ENCODE measurements around the gene MAPK8. TPM values are rescaled to one million over a fixed set of nuclear protein-coding genes. Genes with fewer than 3 reads are reported as not detected.

The MAPK8 gene
- total RNA-seq, 1 donor from 2014 or later = 66.4 TPM

DNA sequence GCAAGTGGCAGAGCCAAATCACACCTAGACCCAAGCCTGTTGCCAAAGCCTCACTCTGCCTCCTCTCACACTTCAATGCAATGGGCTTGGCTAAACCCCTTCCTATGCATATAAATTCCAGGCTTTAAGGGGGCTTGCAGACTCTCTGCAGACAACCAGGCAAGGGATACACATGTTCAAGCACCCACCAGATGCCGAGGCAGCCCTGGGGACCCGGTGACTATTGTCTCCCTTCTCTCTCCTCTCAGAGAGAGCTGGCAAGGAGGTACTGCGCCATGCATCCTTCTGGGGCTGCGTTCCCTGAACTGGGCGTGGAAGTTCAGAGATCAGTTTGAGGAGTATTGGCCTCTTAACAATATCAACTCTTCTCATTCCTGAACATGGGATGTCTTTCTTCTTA, 167.2 kb downstream of the MAPK8 start:
- DNase-seq (ENCODE audit: low spot score in 2 of 2, unreplicated experiment in 2 of 2) = peak in 1 of 2 experiments; percentile 21
- H3K9me3 Mint-ChIP-seq = peaks cover 9% of the 10 kb centered on the region
- H3K27me3 Mint-ChIP-seq (ENCODE audit: low read depth) = no peaks in the 10 kb centered on the region
- no peak overlapping the region for H3K4me3 Mint-ChIP-seq
- no peaks in the 10 kb centered on the region for H3K36me3 Mint-ChIP-seq
- TF ChIP-seq, protein P1, sequence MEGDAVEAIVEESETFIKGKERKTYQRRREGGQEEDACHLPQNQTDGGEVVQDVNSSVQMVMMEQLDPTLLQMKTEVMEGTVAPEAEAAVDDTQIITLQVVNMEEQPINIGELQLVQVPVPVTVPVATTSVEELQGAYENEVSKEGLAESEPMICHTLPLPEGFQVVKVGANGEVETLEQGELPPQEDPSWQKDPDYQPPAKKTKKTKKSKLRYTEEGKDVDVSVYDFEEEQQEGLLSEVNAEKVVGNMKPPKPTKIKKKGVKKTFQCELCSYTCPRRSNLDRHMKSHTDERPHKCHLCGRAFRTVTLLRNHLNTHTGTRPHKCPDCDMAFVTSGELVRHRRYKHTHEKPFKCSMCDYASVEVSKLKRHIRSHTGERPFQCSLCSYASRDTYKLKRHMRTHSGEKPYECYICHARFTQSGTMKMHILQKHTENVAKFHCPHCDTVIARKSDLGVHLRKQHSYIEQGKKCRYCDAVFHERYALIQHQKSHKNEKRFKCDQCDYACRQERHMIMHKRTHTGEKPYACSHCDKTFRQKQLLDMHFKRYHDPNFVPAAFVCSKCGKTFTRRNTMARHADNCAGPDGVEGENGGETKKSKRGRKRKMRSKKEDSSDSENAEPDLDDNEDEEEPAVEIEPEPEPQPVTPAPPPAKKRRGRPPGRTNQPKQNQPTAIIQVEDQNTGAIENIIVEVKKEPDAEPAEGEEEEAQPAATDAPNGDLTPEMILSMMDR (IDR thresholded peaks at IDR 0.05; ENCODE audit: unreplicated experiment) = no peak
- H3K4me1 Mint-ChIP-seq = peaks cover 40% of the 10 kb centered on the region
- no peak overlapping the region for H3K27ac Mint-ChIP-seq

DNA sequence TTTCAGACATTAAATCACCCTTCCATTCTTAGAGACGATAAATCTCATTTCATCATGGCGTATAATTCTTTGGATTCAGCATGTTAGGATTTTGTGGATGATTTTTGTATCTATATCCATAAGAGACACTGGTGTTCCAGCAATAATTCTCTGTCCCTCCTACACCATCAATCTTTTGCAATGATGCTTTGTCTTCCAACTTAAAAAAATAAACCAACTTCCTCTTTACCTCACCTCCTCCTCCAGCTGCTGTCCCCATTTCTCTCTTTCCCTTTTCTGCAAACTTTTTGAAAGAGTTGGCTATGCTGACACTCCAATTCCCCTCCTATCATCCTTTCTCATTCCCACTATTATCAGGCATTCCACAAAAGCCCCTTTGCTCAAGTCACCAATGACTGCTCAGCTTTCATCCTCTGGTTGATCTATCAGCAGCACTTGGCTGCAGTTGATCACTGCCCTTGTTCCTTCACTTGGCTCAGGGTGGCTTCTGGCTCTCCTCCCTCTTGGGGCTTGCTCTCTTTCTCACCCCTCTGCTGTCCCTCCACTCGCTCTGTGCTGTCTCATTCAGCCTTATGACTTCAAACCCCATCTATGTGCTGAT, 168.4 kb downstream of the MAPK8 start:
- H3K9me3 Mint-ChIP-seq = peaks cover 9% of the 10 kb centered on the region
- peaks cover 36% of the 10 kb centered on the region for H3K4me1 Mint-ChIP-seq
- H3K4me3 Mint-ChIP-seq = no peak overlapping the region
- no peaks in the 10 kb centered on the region for H3K27me3 Mint-ChIP-seq (ENCODE audit: low read depth)
- no peaks in the 10 kb centered on the region for H3K36me3 Mint-ChIP-seq
- TF ChIP-seq, protein P1 (IDR thresholded peaks at IDR 0.05; ENCODE audit: unreplicated experiment) = no peak
- H3K27ac Mint-ChIP-seq = no peak overlapping the region
- DNase-seq (ENCODE audit: low spot score in 2 of 2, unreplicated experiment in 2 of 2) = no peak

DNA sequence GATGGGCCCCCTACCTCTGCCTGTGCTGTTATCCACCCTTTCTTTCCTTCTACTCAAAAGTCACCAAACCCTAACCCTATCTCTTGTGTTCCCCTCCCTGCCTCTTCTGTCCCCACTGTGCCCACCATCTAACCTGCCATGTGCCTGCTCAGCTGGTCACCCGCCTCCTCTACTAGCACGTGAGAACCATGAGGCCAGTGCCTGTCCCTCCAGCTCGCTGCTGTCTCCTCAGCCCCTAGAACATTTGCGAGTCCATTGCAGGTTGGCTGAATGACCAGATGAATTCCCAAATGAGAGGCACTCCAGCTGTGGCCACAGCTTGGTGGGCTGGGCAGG, 169.4 kb downstream of the MAPK8 start:
- Mint-ChIP-seq H3K36me3 (no peaks in the 10 kb centered on the region), H3K4me1 (peaks cover 30% of the 10 kb centered on the region), H3K9me3 (peaks cover 9% of the 10 kb centered on the region), H3K4me3 (no peak overlapping the region), H3K27ac (peak overlapping the region; percentile 24), H3K27me3 (ENCODE audit: low read depth) (no peaks in the 10 kb centered on the region)
- DNase-seq (ENCODE audit: low spot score in 2 of 2, unreplicated experiment in 2 of 2) = no peak
- TF ChIP-seq, protein P1 (IDR thresholded peaks at IDR 0.05; ENCODE audit: unreplicated experiment) = no peak

DNA sequence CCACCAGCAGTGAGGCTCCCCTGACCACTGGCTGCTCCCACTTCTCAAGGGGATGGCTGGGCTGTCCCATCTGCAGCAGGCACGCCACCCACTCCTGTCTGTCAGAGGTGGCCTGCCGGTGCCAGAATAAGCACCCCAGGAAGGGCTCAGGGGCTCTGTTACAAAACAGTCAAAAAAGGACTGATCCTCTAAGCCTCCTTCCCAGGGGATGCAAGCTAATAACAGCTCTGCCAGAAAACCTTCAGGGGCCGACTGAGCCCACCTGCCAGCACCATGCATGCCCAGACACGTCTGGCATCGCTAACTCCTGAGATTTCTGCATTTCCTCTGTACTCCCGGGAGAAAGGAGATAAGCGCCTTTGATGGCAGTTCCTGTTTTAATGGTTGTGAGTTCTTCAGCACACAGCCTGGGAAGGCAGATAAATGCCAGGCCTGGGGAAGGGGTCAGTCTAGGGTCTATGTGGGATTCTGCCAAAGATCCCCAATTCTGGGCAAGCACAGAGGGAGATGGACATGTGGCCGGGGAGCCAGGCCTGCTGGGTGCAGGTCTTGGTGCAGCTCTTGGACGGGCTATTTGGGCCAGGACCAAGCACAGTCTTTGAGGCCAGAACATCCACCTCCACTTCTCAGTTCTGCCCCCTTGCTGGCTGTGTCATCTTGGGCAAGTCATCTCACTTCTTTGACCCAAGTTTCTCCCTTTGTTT, 170.0 kb downstream of the MAPK8 start:
- Mint-ChIP-seq H3K27me3 (ENCODE audit: low read depth) (no peaks in the 10 kb centered on the region), H3K9me3 (peaks cover 9% of the 10 kb centered on the region), H3K4me3 (no peak overlapping the region), H3K36me3 (no peaks in the 10 kb centered on the region), H3K4me1 (peaks cover 28% of the 10 kb centered on the region), H3K27ac (peak overlapping the region; percentile 24)
- peak in 1 of 2 experiments; percentile 11 for DNase-seq (ENCODE audit: low spot score in 2 of 2, unreplicated experiment in 2 of 2)
- TF ChIP-seq, protein P1 (IDR thresholded peaks at IDR 0.05; ENCODE audit: unreplicated experiment) = no peak

DNA sequence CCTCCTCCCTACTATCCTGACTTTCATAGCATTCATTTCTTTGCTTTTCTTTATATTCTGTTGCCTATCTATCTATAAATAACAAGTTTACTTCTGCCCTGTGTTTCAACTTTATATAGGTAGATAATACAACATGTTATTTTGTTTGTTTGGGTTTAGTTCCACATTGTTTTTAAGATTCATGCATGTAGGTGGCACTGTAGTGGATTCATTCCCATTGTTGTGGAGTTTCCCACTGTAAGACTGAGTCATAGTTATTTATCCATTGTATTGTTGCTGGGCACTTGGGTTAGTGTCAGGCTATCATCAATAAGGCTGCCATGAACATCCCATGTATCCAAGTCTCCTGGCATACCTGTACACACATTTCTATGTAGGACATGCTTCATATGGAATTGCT, 170.7 kb downstream of the MAPK8 start:
- Mint-ChIP-seq H3K4me3 (no peak overlapping the region), H3K36me3 (no peaks in the 10 kb centered on the region), H3K27ac (no peak overlapping the region), H3K4me1 (peaks cover 25% of the 10 kb centered on the region), H3K27me3 (ENCODE audit: low read depth) (no peaks in the 10 kb centered on the region), H3K9me3 (peaks cover 9% of the 10 kb centered on the region)
- TF ChIP-seq, protein P1 (IDR thresholded peaks at IDR 0.05; ENCODE audit: unreplicated experiment) = no peak
- DNase-seq (ENCODE audit: low spot score in 2 of 2, unreplicated experiment in 2 of 2) = no peak
